G401 (cell line): ENCODE data around the gene EGR1. TPM values are rescaled to one million over a fixed set of nuclear protein-coding genes. Genes with fewer than 3 reads are reported as not detected.
A peak's percentile ranks its signal among the peaks of the same experiment; 100 is the strongest.
"Not testable (repeated sequence)": the region's sequence is repeated elsewhere in the genome, so short reads cannot be mapped to it uniquely, and the experiment has no call there.

ENCODE experiments used
- DNase-seq: peaks from one replicate; pipeline ENCODE4 v3.0.0-alpha.2; 2015; ENCODE audit warnings: low spot score
- in situ Hi-C: cut with HindIII; loops from 2 replicates; pipeline ENCODE4 v1.10.0; 2016; ENCODE audit warnings: low sequenced_read_pairs, mixed read lengths
- total RNA-seq: library from RNA; depleted of rRNA; stranded (reverse); fragments of >200 nt; shearing (Covaris generic); gene quantifications from 2 replicates; pipeline ENCODE4 v1.2.3, GENCODE V29; 2014; rRNA removed

The EGR1 gene
- total RNA-seq, 1 experiment from 2014 or later: 4.0 TPM

- no peak for DNase-seq
- in situ Hi-C loops: no loop called here
Observed at GRCh38 chr5:138495351-138495750, 30.1 kb downstream of the EGR1 start.

DNA sequence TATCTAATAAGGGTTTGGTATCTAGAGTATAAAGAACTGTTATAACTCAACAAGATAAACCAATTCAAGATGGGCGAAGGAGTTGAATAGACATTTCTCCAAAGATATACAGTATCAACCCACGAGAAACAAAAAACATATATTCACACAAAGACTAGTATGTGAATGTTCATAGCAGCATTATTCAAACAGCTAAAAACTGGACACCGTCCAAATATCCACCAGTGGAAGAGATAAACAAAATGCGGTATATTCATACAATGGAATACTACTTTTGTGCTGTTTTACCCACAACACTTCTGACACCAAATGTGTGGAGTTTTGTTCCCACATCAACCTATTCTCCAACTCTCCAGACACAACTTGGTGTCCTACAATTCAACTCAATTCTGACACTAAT is 33.1 kb downstream of the EGR1 start:
- in situ Hi-C loops: no loop called here
- no peak for DNase-seq

- DNase-seq: no peak
- in situ Hi-C loops: no loop called here
Observed at GRCh38 chr5:138502121-138502520, 36.8 kb downstream of the EGR1 start.

DNA sequence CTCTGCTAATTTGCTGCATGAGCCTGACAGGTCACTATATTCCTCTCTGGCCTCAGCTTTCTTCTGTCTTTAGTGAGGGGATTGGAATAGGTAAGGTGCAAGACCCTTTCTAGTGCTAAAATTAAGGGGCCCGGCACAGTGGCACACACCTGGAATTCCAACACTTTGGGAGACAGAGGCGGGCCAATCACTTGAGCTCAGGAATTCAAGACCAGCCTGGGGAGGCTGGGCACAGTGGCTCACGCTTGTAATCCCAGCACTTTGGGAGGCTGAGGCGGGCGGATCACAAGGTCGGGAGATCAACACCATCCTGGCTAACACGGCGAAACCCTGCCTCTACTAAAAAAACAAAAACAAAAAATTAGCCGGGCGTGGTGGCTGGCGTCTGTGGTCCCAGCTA is 37.2 kb downstream of the EGR1 start:
- in situ Hi-C loops: no loop called here
- no peak for DNase-seq

GRCh38 chr5:138503487-138504270 is 38.4 kb downstream of the EGR1 start:
- in situ Hi-C loops: no loop called here
- peak; percentile 88 for DNase-seq

DNA sequence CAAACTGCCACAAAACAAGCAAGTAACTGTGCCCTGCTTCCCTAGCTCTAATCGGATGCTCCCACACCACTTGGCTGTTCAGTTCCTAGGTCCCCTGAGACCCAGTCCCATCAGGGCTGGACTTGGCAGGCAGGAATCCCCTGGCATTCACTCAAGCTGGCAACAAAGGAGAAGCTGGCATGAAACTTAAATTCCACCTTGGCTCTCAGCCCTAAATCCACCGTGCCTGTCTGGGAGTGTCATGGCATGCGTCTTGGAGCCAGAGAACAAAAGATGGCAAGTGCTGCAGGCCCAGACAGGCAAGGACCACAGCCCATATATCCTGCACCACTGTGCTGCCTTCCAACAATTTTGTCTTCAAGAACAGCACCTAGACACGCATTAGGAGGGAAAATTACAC is 39.5 kb downstream of the EGR1 start:
- peak; percentile 45 for DNase-seq

DNA sequence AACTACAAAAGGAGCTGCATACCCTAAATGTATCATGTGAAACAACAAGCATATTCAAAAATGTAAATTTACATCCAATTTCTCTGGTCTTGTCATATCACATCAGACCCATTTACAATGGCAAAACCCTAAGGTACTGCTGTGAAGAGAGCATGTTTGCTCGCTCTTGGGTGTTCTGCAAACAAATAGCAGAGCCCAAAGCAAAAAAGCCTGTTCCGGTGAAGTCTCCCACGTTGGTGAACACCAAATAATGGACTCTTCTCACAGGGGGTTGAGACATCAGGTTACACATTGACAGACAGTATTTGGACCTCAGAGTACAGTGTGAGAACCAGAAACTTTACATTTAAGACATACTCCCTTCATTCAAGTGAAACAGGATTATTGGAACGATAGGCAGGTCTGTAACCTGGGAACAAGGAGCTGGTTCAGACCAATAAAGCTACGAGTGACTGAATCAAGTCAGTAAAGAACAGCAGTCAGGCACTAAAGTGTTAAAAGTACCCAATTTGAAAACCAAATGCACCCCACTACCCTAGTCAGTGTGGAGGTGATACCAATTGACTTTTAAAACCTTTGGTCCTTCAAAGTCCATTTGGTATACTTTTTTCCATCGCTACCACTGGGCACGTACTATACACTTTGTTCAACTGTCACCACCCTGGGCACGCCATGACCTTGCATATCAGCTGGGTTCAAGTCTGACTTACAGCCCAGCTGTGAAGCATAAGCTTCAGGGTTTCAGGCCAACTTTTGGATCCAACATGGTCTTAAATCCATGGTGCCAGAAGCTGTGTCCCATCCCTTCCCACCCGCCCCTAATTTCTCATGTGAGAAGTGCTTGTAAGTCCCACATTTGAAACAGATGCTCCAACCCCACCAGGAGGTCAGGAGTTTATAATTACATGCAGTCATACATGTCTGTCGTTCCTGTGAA is 41.4 kb downstream of the EGR1 start:
- DNase-seq: no peak
- in situ Hi-C loops: no loop called here

More for the DNA sequence above, 39.5 kb downstream of the EGR1 start:
- in situ Hi-C loops: no loop called here

DNA sequence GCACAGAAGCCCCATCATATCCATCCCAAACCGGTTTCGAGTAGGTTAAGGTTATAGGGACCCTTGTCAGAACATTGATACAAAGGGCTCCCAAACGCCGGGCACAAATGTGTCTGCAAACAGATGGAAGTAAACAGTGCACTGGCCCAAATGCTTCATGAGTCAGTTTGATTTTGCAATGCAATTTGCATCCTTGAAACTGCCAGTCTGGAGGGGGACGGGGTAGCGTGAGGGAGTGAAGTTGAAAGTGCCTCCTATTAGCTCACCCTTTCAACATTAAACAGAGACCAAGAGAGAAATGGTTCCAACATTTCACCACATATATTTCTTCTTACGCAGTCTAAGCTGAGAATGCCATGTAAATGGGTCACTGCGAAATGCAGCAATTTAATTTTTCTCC is 42.2 kb downstream of the EGR1 start:
- DNase-seq, in situ Hi-C loops: not testable (repeated sequence)

GRCh38 chr5:138508958-138509357 is 43.7 kb downstream of the EGR1 start:
- in situ Hi-C loops: no loop called here
- DNase-seq: no peak

GRCh38 chr5:138514021-138514420 is 48.7 kb downstream of the EGR1 start:
- in situ Hi-C loops: no loop called here
- no peak for DNase-seq

- no peak for DNase-seq
- in situ Hi-C loops: no loop called here
Observed at GRCh38 chr5:138515556-138516245, 50.4 kb downstream of the EGR1 start.

- no peak for DNase-seq
- in situ Hi-C loops: no loop called here
Observed at GRCh38 chr5:138517437-138517836, 52.2 kb downstream of the EGR1 start.

Other genes with a start within 250 kb of the EGR1 start
- not detected in 2 replicates for gene GFRA3, start 190.9 kb upstream of the EGR1 start, total RNA-seq
- gene CDC25C, start 133.7 kb upstream of the EGR1 start, total RNA-seq: 39.8 and 57.5 TPM in 2 replicates
- 57.3 and 76.4 TPM in 2 replicates for gene FAM53C, start 127.2 kb upstream of the EGR1 start, total RNA-seq
- gene KDM3B, start 112.8 kb upstream of the EGR1 start, total RNA-seq: 56.3 and 72.0 TPM in 2 replicates
- gene REEP2, start 26.4 kb upstream of the EGR1 start, total RNA-seq: 23.9 and 35.9 TPM in 2 replicates
- 168 and 229 TPM in 2 replicates for gene ETF1, start 77.8 kb downstream of the EGR1 start, total RNA-seq
- 394 and 650 TPM in 2 replicates for gene HSPA9, start 109.9 kb downstream of the EGR1 start, total RNA-seq